Thymus (tissue), 11 donors: ENCODE data around the gene GSTM2. TPM values are rescaled to one million over a fixed set of nuclear protein-coding genes. Genes with fewer than 3 reads are reported as not detected.
"Not testable (repeated sequence)": the region's sequence is repeated elsewhere in the genome, so short reads cannot be mapped to it uniquely, and the experiment has no call there.

Experiments used
- DNase-seq, 9 donors: peaks; one replicate each; pipeline ENCODE4 v3.0.0-alpha.2; 2013; ENCODE audit warnings: low spot score in 9 of 9, low read depth in 6 of 9, missing footprints in 1 of 9
- H3K27ac ChIP-seq, 2 donors: one replicate each; pipeline ENCODE4 v1.5.1; 2013; ENCODE audit warnings: control low read depth in 1 of 2, low read depth in 1 of 2, low read length in 1 of 2, mild to moderate bottlenecking in 1 of 2, moderate library complexity in 1 of 2
- H3K27me3 ChIP-seq, 2 donors: one replicate each; pipeline ENCODE4 v1.5.1; 2013; ENCODE audit warnings: low read length in 1 of 2; ENCODE audit not compliant: control insufficient read depth in 2 of 2, insufficient read depth in 1 of 2
- H3K36me3 ChIP-seq, 2 donors: one replicate each; pipeline ENCODE4 v1.5.1; 2013; ENCODE audit warnings: low read length in 1 of 2, mild to moderate bottlenecking in 1 of 2, moderate library complexity in 1 of 2; ENCODE audit not compliant: control insufficient read depth in 2 of 2, insufficient read depth in 2 of 2
- H3K4me1 ChIP-seq, 2 donors: one replicate each; pipeline ENCODE4 v1.5.1; 2013; ENCODE audit warnings: low read length in 2 of 2; ENCODE audit not compliant: control insufficient read depth in 2 of 2, insufficient read depth in 2 of 2
- H3K4me3 ChIP-seq, 2 donors: one replicate each; pipeline ENCODE4 v1.5.1; 2013; ENCODE audit warnings: low read length in 2 of 2, control low read depth in 1 of 2, mild to moderate bottlenecking in 1 of 2
- H3K9me3 ChIP-seq, 2 donors: one replicate each; pipeline ENCODE4 v1.5.1; 2013; ENCODE audit warnings: low read length in 1 of 2, mild to moderate bottlenecking in 1 of 2; ENCODE audit not compliant: control insufficient read depth in 2 of 2, insufficient read depth in 1 of 2
- WGBS: extraction: QIAGEN DNeasy Blood & Tissue Kit; methylation state at CpG from one replicate; pipeline ENCODE4 v1.1.7; 2013; 5-methylcytosine and 5-hydroxymethylcytosine counted together
- polyA plus RNA-seq: library from polyadenylated mRNA; stranded (reverse); fragments of 200-250 nt; gene quantifications from one replicate; pipeline ENCODE4 v1.2.3, GENCODE V29; 2013
- total RNA-seq: library from RNA; stranded (reverse); fragments of 120-200 nt; gene quantifications from one replicate; pipeline ENCODE4 v1.2.4, GENCODE V29; 2013
- donor health status: healthy.

The GSTM2 gene
- total and polyA plus RNA-seq, 2 donors: 14.7 to 100 TPM

DNA sequence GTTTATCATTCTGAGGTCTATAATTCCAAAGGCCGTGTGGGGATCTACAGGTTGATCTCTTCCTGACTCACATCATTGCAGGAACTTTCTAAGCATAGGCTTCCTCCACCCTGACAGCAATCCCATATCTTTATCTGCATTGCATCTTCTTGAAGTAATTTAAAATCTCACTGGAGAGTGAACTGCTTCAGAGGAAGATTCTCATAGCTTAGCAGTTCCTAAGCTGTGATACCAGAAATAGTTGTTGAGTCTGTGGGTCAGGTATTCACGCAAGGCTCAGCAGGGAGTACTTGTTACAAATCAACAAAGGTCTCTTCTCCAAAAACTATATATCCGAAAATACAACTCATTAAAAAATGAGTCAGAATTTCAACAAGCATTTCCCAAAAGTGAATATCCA, 27.3 kb downstream of the GSTM2 start:
- H3K9me3 ChIP-seq, H3K4me1 ChIP-seq, DNase-seq, H3K27me3 ChIP-seq, H3K36me3 ChIP-seq, H3K27ac ChIP-seq, H3K4me3 ChIP-seq: not testable (repeated sequence)
- no CpG with 5 or more reads among the region's 3 CpGs for WGBS

- no peak overlapping the region for H3K4me3 ChIP-seq
- H3K27me3 ChIP-seq: no peaks in the 10 kb centered on the region
- H3K36me3 ChIP-seq: no peaks in the 10 kb centered on the region
- no peaks in the 10 kb centered on the region for H3K4me1 ChIP-seq
- H3K9me3 ChIP-seq: no peaks in the 10 kb centered on the region
- whole genome bisulfite sequencing: no CpG with 5 or more reads among the region's 4 CpGs
- DNase-seq: no peak
- H3K27ac ChIP-seq: no peak overlapping the region
These were observed 29.2 kb downstream of the GSTM2 start for GRCh38 chr1:109697066-109697465.

GRCh38 chr1:109697861-109698260, 30.0 kb downstream of the GSTM2 start:
- H3K36me3 ChIP-seq, H3K4me3 ChIP-seq, DNase-seq, H3K4me1 ChIP-seq, H3K27me3 ChIP-seq, H3K9me3 ChIP-seq, H3K27ac ChIP-seq: not testable (repeated sequence)
- WGBS: no CpG with 5 or more reads among the region's 4 CpGs

- not testable (repeated sequence) for H3K27ac ChIP-seq, H3K36me3 ChIP-seq, H3K4me1 ChIP-seq, DNase-seq, H3K27me3 ChIP-seq, H3K4me3 ChIP-seq
- 77% methylated on average over 3 of the region's 3 CpGs for WGBS
- H3K9me3 ChIP-seq: peaks cover 0 to 13% of the 10 kb centered on the region in 2 donors
These were observed 35.1 kb downstream of the GSTM2 start for GRCh38 chr1:109702940-109703339.

DNA sequence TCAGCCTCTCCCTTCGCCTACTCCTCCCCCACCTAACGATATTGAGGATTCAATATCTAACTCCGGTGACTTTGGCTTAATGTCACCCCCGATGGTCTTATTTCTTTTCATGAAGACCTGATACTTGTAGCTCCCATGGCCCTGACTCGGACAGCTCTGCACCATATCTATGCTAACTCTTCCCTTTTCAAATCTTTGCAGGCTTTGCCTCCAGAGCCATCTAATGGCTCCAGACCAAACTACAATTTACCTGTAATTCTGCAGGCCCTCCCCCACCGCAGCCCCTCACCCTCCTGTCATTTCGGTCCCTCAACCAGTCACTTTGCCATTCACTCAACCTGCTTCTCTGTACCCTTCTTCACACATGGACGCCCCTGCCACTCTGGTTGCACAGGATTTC, 36.3 kb downstream of the GSTM2 start:
- Histone ChIP-seq H3K27ac (no peak overlapping the region), H3K27me3 (no peaks in the 10 kb centered on the region), H3K4me3 (no peak overlapping the region), H3K36me3 (no peaks in the 10 kb centered on the region), H3K9me3 (peaks cover 0 to 15% of the 10 kb centered on the region in 2 donors), H3K4me1 (no peaks in the 10 kb centered on the region)
- no peak for DNase-seq
- WGBS: 89% methylated on average over 8 of the region's 8 CpGs

DNA sequence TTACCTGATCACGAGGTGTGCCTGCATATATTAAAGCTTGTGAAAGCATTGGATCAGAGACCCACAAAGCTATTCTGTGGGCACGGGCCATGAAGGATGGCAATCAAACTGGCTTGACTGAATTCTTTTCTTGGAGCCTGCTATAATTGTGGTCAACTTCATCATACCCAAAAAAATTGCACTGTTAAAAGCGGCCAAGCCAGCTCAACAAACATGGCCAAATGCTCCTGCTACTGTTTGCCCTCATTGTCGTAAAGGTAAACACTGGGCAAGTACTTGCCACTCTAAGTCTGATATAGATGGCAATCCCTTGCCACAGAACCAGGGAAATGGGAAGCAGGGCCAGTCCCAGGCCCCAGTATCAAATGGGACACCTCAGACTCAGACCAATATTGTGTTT, 37.6 kb downstream of the GSTM2 start:
- no peaks in the 10 kb centered on the region for H3K36me3 ChIP-seq
- no peaks in the 10 kb centered on the region for H3K27me3 ChIP-seq
- no peak overlapping the region for H3K4me3 ChIP-seq
- DNase-seq: no peak
- H3K27ac ChIP-seq: no peak overlapping the region
- peaks cover 0 to 18% of the 10 kb centered on the region in 2 donors for H3K9me3 ChIP-seq
- WGBS: 97% methylated on average over 4 of the region's 4 CpGs
- no peaks in the 10 kb centered on the region for H3K4me1 ChIP-seq

DNA sequence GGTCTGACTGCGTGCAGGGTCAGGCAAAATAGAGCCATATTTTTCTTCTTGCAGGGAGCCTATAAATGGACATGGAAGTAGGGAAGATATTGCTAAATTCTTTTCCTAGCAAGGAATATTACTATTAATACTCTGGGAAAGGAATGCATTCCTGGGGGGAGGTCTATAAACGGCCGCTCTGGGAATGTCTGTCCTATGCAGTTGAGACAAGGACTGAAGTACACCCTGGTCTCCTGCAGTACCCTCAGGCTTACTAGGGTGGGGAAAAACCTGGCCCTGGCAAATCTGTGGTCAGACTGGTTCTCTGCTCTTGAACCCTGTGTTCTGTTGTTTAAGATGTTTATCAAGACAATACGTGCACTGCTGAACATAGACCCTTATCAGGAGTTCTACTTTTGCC, 41.1 kb downstream of the GSTM2 start:
- not testable (repeated sequence) for H3K36me3 ChIP-seq, H3K27me3 ChIP-seq, DNase-seq, H3K9me3 ChIP-seq, H3K4me3 ChIP-seq, H3K4me1 ChIP-seq, H3K27ac ChIP-seq
- 87% methylated on average over 4 of the region's 4 CpGs for WGBS

- not testable (repeated sequence) for H3K9me3 ChIP-seq, DNase-seq, H3K4me1 ChIP-seq, H3K4me3 ChIP-seq, H3K27ac ChIP-seq, H3K27me3 ChIP-seq, H3K36me3 ChIP-seq
These were observed 42.0 kb downstream of the GSTM2 start for GRCh38 chr1:109709822-109710221.

DNA sequence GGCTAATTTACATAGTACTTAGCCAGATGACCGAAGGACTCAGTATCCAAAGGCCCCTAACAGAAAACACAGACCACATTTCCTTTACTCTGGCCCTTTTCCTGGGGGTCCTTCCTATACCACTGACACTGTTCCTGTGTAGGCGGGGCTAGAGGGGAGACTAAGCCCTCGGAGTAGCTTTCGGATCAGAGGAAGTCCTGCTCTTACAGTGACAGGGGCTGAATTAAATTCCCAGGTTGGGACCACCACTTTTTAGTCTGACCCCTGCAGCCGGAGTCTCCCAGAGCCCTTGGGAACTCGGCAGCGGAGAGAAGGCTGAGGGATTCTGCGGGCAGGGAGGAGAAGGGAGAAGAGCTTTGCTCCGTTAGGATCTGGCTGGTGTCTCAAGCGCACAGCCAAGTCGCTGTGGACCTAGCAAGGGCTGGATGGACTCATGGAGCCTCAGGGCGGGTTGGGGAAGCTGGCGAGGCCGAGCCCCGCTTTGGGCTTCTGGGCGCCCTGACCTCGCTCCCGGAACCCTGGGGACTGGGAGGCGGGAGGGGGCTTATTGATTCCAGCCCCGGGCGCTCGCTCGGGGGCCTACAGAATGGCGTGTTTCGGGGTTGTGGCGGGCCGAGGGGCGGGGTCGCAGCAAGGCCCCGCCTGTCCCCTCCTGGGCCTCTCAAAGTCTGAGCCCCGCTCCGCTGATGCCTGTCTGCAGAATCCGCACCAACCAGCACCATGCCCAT, 43.9 kb downstream of the GSTM2 start, which contains the start of gene GSTM5:
Gene GSTM5, plus strand, starts transcription at position 659 of the 728 bp plus-strand sequence. Its CDS starts 62 bp downstream, at position 721.
- H3K27me3 ChIP-seq, H3K4me1 ChIP-seq, H3K36me3 ChIP-seq, H3K27ac ChIP-seq, H3K4me3 ChIP-seq, H3K9me3 ChIP-seq: not testable (repeated sequence)
- peak in 3 of 9 donors; percentile 22 to 65 (median 24) for DNase-seq
- 25% methylated on average over 33 of the region's 33 CpGs for WGBS
